ENCODE results near the gene PKD2L1. TPM values are rescaled to one million over a fixed set of nuclear protein-coding genes. Genes with fewer than 3 reads are reported as not detected.

Gene PKD2L1
- total RNA-seq, 2 donors from 2014 or later = 0.09 to 0.34 TPM

DNA sequence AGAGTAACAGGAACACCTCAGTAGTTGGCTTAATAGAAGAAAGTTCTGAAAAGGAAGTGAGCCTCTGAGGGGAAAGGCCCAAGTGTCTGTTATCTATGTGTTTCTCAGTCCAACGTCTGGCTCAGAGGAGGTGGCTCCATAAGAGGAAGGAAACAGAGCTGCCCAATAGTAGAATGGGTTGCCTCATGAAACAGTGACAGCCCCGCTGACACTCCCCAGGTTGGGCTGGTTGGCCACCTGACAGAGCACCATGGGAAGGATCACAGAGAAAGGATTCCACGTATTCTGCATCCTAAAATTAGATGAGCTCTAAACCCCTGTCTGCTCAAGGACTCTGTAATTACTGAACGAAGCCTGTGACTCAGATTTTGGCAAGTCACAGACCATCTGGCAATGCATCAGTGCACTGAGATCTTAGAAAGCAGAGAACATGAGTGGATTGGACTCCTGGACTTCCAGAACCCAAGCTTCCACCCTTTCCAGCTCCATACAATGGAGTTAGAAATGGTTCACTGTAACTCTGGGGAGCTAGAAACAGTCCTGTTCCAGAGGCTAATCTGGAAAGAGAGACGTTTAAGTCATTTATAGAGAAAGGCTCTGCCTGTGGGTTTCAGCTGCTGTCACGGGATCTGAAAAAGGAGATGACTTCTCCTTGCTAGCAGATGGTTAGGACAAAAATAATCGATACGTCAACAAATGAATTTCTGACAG lies 2.9 kb downstream of the PKD2L1 start:
- DNase-seq (ENCODE audit: low spot score) = no peak
- Histone ChIP-seq H3K4me1 (replicated peaks) (no peaks in the 10 kb centered on the region), H3K27me3 (replicated peaks; ENCODE audit: insufficient read depth) (peaks cover 5% of the 10 kb centered on the region), H3K9me3 (no peaks in the 10 kb centered on the region), H3K27ac (no peak overlapping the region), H3K36me3 (no peaks in the 10 kb centered on the region), H3K4me3 (no peak overlapping the region)
- TF ChIP-seq POLR2AphosphoS5 (IDR thresholded peaks at IDR 0.05) (no peak), POLR2A (IDR thresholded peaks at IDR 0.05) (no peak)
- TF ChIP-seq, protein P1, sequence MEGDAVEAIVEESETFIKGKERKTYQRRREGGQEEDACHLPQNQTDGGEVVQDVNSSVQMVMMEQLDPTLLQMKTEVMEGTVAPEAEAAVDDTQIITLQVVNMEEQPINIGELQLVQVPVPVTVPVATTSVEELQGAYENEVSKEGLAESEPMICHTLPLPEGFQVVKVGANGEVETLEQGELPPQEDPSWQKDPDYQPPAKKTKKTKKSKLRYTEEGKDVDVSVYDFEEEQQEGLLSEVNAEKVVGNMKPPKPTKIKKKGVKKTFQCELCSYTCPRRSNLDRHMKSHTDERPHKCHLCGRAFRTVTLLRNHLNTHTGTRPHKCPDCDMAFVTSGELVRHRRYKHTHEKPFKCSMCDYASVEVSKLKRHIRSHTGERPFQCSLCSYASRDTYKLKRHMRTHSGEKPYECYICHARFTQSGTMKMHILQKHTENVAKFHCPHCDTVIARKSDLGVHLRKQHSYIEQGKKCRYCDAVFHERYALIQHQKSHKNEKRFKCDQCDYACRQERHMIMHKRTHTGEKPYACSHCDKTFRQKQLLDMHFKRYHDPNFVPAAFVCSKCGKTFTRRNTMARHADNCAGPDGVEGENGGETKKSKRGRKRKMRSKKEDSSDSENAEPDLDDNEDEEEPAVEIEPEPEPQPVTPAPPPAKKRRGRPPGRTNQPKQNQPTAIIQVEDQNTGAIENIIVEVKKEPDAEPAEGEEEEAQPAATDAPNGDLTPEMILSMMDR (IDR thresholded peaks at IDR 0.05) = no peak
- intact Hi-C loops (cut with DNase I) = no loop called here
- 55% methylated on average over 8 of the region's 8 CpGs for WGBS

DNA sequence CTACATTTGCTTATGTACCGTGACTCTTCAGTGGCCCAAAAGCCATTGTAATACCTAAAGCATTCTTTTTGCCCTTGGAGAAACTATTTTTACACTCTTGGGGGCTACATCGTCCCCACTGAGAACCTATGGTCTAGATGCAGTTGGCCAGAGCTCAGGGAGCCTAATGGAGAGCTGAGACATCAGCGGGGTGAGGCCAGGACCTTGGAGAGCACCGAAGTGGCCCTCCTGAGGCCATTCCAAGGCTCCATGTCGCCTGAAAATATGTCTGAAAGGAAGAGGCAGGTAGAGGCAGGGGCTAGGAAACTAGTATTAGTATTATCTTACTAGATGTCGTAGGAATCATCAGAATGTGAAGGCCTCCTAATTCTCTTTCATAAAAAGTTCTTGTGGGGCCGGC lies 4.9 kb downstream of the PKD2L1 start:
- no peak for DNase-seq (ENCODE audit: low spot score)
- 39% methylated on average over 7 of the region's 7 CpGs for WGBS
- Histone ChIP-seq H3K4me1 (replicated peaks) (no peaks in the 10 kb centered on the region), H3K4me3 (no peak overlapping the region), H3K27me3 (replicated peaks; ENCODE audit: insufficient read depth) (no peaks in the 10 kb centered on the region), H3K27ac (no peak overlapping the region), H3K36me3 (no peaks in the 10 kb centered on the region), H3K9me3 (no peaks in the 10 kb centered on the region)
- intact Hi-C loops (cut with DNase I) = no loop called here
- TF ChIP-seq, protein P1 (IDR thresholded peaks at IDR 0.05) = no peak
- TF ChIP-seq POLR2A (IDR thresholded peaks at IDR 0.05) (no peak), POLR2AphosphoS5 (IDR thresholded peaks at IDR 0.05) (no peak)

DNA sequence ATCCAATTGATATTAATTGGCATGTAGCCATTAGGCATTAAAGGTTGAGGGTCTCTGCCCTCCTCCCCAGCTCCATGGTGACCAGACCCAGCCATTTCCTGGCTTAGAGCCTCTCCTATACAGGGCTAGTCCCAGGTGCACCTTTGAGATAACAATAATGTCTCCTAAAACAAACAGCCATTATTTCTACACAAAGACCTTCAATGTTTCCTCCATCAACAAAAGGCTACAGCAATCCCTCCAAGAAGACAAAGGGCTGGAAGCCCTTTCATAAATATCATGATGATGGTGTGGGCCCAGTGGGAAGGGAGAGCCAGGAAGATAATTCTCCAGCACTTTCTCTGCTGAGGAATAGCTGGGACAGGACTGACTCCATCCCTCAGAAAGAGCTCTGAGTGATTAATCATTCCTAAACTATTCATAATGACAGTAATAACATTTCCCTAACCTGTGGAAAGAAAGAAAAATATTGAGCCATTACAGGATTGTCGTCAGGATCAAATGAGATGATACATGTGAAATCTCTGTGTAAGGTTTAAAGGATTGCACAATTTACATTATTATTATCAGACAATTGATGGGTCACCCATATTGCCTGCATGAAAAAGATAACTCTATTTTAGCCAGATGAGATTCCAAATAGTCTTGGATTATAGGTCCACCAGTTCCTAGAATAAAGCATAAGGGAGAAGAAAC lies 10.2 kb downstream of the PKD2L1 start:
- H3K9me3 ChIP-seq = no peaks in the 10 kb centered on the region
- no peaks in the 10 kb centered on the region for H3K36me3 ChIP-seq
- WGBS = 56% methylated on average over 1 of the region's 1 CpG
- DNase-seq (ENCODE audit: low spot score) = no peak
- intact Hi-C loops (cut with DNase I) = no loop called here
- H3K27me3 ChIP-seq (replicated peaks; ENCODE audit: insufficient read depth) = no peaks in the 10 kb centered on the region
- H3K4me3 ChIP-seq = no peak overlapping the region
- no peak for TF ChIP-seq POLR2AphosphoS5 (IDR thresholded peaks at IDR 0.05)
- TF ChIP-seq, protein P1 (IDR thresholded peaks at IDR 0.05) = no peak
- no peak for TF ChIP-seq POLR2A (IDR thresholded peaks at IDR 0.05)
- no peak overlapping the region for H3K27ac ChIP-seq
- H3K4me1 ChIP-seq (replicated peaks) = no peaks in the 10 kb centered on the region

DNA sequence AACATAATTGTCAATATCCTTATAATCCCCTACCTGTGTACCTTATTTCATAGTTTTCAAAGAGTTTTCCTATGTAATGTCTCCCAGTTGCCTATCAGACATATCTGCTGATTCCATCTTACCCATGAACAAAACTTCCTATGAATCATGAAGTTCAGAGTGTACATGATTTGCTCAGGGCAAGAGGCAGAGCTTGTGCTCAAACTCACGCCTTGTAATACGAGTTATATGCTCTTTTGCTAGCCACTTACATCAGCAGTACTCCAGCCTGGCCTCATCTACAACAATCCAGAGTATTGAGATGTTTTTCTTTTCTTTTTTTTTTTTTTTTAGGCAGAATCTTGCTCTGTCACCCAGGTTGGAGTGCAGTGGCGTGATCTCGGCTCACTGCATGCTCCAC lies 11.8 kb downstream of the PKD2L1 start:
- intact Hi-C loops (cut with DNase I) = no loop called here
- no peaks in the 10 kb centered on the region for H3K36me3 ChIP-seq
- DNase-seq (ENCODE audit: low spot score) = no peak
- TF ChIP-seq POLR2AphosphoS5 (IDR thresholded peaks at IDR 0.05) (no peak), POLR2A (IDR thresholded peaks at IDR 0.05) (no peak)
- TF ChIP-seq, protein P1 (IDR thresholded peaks at IDR 0.05) = no peak
- no peaks in the 10 kb centered on the region for H3K27me3 ChIP-seq (replicated peaks; ENCODE audit: insufficient read depth)
- 86% methylated on average over 4 of the region's 4 CpGs for WGBS
- no peak overlapping the region for H3K27ac ChIP-seq
- no peaks in the 10 kb centered on the region for H3K9me3 ChIP-seq
- H3K4me1 ChIP-seq (replicated peaks) = no peaks in the 10 kb centered on the region
- no peak overlapping the region for H3K4me3 ChIP-seq

DNA sequence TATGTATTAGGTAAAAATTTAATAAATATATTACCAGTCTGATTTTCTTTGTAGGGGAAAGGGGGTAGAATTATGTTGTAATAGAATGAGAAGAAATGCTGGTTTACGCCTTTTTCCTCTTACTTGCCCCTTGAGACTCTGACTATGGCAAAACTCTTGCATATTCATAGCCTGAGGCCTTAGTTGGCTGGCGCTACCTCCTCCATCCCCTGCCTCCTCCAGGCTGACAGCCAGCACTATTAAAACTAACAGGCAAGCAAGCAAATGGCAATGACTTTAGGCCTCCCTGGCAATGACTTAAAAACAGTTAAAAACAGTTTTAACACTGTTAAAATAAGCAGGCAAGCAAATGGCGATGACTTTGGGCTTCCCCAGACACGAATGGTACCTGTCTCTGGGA lies 14.4 kb downstream of the PKD2L1 start:
- Histone ChIP-seq H3K4me3 (no peak overlapping the region), H3K27ac (no peak overlapping the region), H3K9me3 (no peaks in the 10 kb centered on the region), H3K4me1 (replicated peaks) (no peaks in the 10 kb centered on the region), H3K36me3 (no peaks in the 10 kb centered on the region), H3K27me3 (replicated peaks; ENCODE audit: insufficient read depth) (no peaks in the 10 kb centered on the region)
- 48% methylated on average over 4 of the region's 4 CpGs for WGBS
- TF ChIP-seq, protein P1 (IDR thresholded peaks at IDR 0.05) = no peak
- TF ChIP-seq POLR2AphosphoS5 (IDR thresholded peaks at IDR 0.05) = no peak
- TF ChIP-seq POLR2A (IDR thresholded peaks at IDR 0.05) = no peak
- no peak for DNase-seq (ENCODE audit: low spot score)
- intact Hi-C loops (cut with DNase I) = no loop called here

All from prostate gland (tissue), 2 donors.